Epidermal melanocyte (primary cell): ENCODE results near the gene HOMER3.
"Not testable (repeated sequence)": the region's sequence is repeated elsewhere in the genome, so short reads cannot be mapped to it uniquely, and the experiment has no call there.

ENCODE experiments used
- DNase-seq: peaks from one replicate; pipeline ENCODE4 v3.0.0; 2011; ENCODE audit warnings: low spot score; ENCODE audit not compliant: insufficient read length

The HOMER3 gene

DNA sequence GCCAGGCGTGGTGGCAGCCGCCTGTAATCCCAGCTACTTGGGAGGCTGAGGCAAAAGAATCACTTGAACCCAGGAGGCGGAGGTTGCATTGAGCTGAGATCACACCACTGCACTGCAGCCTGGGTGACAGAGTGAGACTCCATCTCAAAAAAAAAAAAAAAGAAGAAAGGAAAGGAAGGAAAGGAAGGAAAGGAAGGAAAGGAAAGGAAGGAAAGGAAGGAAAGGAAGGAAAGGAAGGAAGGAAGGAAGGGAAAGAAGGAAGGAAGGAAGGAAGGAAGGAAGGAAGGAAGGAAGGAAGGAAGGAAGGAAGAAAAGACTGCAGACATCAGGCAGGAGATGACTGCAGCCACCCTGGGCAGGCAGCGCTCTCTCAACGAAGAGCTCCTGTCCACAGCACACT, 38.5 kb downstream of the HOMER3 start:
- DNase-seq: not testable (repeated sequence)

DNA sequence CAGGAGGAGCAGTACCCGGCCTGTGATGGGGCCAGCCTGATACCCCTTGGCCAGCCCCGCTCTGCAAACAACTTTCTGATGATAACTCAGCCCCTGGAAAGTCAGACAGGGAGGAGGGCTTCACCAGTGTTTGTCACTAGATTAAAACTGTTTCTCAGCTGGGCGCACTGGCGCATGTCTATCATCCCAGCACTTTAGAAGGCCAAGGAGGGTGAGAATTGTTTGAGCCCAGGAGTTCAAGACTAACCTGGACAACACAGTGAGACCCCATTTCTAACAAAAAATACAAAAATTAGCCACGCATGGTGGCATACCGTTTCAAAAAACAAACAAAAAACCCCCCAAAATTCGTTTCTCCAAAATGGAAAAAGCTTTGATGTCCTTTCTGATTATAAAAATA, 39.5 kb downstream of the HOMER3 start:
- DNase-seq: no peak

GRCh38 chr19:18900700-18901481, 40.1 kb downstream of the HOMER3 start:
- no peak for DNase-seq

DNA sequence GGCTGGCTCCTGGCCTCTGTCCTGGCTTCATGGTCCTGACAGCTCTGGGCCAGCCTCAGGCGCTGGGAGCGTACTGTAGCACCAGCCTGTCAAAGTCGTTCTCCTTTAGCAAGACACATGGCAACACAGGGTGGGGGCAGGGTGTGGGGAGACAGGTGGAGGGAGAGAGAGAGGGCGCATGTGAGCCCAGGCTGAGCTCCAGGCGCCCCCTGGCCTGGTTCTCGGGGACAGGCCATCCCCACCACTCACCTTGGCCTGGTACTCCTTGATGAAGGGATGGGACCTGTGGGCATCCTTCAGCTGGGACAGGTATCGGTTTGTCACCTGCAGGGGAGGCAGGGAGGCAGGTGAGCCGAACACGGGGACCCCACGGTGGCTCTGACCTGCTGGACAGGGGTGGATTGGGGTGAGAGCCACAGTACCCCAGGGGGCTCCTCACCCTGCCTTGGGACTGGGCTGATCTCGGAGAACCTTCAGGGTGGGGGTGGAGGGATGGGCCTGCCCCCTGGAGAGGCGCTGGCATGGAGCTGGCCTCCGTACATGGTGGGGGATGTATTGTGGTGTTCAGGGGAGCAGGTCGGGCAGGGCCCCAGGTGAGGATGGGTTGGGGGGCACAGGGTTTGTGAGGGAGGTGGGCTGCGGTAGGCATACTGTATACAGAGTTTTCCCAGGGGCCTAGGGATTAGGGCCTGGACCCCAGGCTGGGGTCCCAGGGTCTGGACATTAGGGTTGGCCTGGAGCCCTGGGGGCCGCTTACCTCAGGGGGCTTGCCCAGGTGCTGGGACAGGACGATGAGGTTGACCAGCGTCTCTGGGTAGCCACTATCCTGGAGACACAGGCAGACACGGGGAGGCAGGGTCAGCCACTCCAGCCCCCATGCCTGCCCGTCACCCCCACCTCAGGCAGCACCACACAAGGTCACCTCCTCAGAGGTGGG, 41.1 kb downstream of the HOMER3 start:
- no peak for DNase-seq

GRCh38 chr19:18898607-18899408, 42.2 kb downstream of the HOMER3 start:
- DNase-seq: no peak

- no peak for DNase-seq
Measured at GRCh38 chr19:18898081-18898606, 42.9 kb downstream of the HOMER3 start.

DNA sequence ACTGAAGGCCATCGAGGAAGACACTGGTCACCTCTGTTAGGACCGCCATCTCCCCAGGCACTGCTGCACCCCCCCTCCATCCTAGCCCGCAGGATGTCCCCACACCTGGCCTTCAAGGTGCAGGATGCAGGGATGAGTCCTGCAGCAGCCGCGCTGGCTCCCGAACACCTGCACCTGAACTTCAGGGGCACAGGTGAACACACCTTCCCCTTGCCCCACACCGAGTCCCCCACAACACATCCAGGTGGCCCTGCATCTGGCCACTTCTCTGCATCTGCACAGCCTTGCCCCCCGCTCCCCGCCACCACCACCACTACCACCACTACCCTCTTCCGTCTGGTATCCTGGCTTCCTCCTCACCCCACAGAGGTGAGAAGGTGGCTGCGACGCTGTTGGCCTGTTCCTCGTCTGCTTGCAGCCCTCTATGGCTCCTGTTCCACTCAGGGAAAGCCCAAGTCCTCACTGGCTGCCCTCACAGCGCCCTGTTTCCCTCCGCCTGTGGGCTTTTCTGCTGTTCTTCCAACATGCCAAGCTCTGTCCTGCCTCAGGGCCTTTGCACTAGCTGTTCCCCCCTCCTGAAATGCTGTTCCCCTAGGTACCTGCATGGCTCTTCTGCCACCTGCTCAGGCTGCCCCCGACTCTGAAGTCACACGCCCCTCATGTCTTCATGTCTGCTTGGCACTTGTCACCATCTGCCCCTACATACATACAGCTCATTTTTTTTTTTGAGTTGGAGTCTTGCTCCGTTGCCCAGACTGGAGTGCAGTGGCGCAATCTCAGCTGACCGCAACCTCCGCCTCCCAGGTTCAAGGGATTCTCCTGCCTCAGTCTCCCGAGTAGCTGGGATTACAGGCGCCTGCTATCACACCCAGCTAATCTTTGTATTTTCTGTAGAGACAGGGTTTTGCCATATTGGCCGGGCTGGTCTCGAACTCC, 43.7 kb downstream of the HOMER3 start:
- no peak for DNase-seq

GRCh38 chr19:18896421-18896841, 44.6 kb downstream of the HOMER3 start:
- DNase-seq: peak; percentile 54

- DNase-seq: peak; percentile 49
Measured at GRCh38 chr19:18895824-18896341, 45.1 kb downstream of the HOMER3 start, which contains the start of gene CERS1. Gene CERS1, minus strand, starts transcription at chr19:18896158. Its CDS starts 86 bp downstream, at chr19:18896072.

DNA sequence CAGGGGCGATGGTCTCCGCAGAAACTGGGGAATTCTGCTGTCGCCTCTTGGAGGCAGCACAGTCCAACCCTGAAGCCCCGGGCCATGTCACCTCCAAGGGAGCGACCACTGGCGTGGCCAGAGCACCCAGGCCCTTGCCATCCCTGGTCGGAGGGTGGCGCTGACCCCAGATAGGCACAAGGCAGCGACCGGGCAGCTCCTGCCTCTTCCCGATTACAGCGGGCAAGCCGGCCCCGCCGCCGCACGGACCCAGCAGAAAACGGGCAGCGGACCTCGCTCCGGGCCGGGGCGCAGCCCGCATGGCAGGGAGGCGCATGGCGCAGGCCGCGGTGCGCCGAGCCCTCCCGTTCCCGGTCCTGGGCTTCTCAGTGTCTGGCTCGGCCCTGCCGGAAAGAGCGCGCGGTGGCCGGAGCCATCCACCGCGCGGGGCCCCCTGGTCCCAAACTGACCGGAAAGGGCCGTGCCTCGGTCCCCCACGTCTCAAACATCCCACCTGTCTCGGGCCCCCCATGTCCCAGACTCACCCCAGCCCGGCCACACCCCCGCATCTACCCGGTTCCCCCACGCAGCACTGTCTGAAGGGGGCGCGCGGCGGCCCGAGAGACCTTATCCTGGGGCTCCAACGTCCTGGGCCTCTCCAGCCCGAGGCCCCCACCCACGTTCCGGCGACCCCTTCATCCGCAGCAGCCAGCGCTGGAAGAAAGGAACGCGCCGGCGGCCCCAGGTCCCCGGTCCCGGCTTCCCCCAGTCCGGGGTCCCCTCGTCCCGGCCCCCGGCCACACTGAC, 45.8 kb downstream of the HOMER3 start:
- peak; percentile 73 for DNase-seq

GRCh38 chr19:18894254-18895037, 46.6 kb downstream of the HOMER3 start:
- peak; percentile 59 for DNase-seq

DNA sequence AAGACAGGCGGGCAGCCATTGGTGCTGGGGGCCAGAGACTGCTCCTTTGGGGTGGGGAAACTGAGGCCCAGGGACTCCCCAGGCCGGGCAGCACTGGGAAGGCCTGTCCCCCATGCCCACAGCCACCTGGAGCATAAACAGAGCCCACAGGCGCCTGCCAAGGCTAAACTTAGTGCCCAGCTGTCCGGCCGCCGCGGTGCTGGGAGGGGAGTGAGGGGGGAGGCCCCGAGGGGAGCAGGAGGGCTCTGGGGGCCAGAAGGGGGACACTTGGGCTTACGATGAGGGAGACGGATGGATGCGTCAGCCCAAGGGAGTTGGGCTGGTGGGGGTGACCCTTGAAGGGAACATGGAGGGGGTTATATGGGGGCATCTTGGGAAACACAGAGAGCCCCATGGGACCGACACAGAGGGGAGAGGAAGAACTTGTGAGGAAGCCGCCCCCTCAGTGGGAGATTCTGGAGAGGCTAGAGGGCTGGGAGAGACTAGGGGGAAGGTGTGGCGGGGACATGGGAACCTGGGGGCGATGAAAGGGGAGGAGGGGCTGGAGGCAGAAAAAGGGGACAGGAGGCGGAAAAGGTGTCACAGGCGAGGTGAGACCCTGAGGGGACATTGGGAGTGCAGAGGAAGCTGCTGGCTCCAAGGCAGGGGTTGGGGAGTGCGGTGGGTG, 47.3 kb downstream of the HOMER3 start:
- no peak for DNase-seq

DNA sequence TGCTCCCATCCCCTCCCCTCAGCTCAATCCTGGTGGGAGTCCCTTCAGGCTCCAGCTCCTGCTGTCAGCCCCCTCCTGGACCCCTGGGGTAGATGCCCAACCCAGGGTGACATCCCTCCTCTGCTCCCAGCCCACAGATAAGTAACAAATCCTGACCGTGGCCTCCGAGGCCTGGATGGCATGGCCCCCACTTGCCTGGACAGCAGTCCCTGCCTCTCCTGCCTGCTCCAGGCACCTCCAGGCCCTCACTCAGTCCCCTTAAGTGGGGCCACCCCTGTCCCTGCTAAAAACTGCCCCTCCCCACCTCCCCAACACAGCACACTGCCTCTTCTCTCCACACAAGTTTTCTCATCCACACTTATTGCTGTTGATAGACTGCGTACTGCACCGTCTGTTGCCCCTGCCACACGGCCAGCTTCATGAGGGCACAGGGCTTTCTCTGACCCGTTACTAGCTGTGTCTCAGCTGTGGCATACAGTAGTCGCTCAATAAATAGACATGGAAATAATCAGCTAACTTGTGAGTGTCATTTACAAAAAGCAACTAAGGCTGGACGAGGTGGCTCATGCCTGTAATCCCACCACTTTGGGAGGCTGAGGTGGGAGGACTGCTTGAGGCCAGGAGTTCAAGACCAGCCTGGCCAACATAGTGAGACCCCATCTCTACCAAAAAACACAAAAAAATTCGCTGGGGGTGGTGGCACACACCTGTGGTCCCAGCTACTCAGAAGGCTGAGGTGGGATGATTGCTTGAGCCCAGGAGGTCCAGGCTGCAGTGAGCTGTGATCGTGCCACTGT, 50.9 kb downstream of the HOMER3 start:
- DNase-seq: no peak

DNA sequence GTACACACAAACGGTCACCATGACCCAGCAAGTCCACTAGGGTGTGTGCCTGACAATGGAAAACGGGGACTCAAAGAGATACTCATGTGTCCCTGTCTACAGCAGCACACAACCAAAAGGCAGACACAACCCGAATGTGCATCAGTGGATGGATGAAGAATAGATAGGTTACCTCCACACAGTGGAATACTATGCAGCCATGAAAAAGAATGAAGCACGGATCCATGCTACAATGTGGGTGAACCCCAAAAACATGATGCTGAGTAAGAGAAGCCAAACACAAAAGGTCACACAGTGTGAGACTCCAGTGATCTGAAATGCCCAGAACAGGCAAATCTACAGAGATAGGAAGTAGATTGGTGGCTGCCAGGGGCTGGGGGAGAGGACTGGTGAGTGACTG, 54.0 kb downstream of the HOMER3 start:
- no peak for DNase-seq

- no peak for DNase-seq
Measured at GRCh38 chr19:18883526-18884304, 57.3 kb downstream of the HOMER3 start.

DNA sequence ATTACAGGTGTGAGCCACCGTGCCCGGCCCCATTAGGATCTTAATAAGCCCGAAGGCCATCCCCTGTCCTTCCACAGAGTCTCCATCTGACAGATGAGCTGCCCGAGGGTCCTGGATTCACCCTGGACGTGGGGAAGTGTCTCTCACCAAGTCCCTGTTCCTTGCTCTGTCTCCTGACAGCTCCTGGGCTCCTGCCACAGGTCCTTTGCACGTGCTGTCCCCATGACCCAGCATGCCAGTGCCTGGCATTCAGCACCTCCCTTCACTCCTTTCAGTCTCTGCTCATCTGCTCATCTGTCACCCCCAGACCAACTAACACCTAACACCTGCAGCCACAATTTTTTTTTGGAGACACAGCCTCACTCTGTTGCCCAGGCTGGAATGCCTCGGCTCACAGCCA, 59.5 kb downstream of the HOMER3 start:
- no peak for DNase-seq
